ENCODE measurements around the gene GPNMB.

GPNMB gene

GRCh38 chr7:23249486-23249885 is 2.9 kb downstream of the GPNMB start:
- H3K36me3 ChIP-seq (ENCODE audit: control insufficient read depth, insufficient read depth, low read length): no peaks in the 10 kb centered on the region
- H3K4me3 ChIP-seq (replicated peaks; ENCODE audit: low read depth, low read length): no peak overlapping the region
- no peak for DNase-seq (ENCODE audit: extremely low read depth, insufficient read length)
- TF ChIP-seq CTCF (IDR thresholded peaks at IDR 0.05; ENCODE audit: insufficient read depth, low read length, poor library complexity, severe bottlenecking): no peak
- no peaks in the 10 kb centered on the region; the same call in 1 of the 2 replicates for H3K27me3 ChIP-seq (replicated peaks; ENCODE audit: control insufficient read depth, insufficient read depth, low read length)

- DNase-seq (ENCODE audit: extremely low read depth, insufficient read length): no peak
- TF ChIP-seq CTCF (IDR thresholded peaks at IDR 0.05; ENCODE audit: insufficient read depth, low read length, poor library complexity, severe bottlenecking): no peak
- Histone ChIP-seq H3K27me3 (replicated peaks; ENCODE audit: control insufficient read depth, insufficient read depth, low read length) (no peaks in the 10 kb centered on the region), H3K4me3 (replicated peaks; ENCODE audit: low read depth, low read length) (no peak overlapping the region), H3K36me3 (ENCODE audit: control insufficient read depth, insufficient read depth, low read length) (no peaks in the 10 kb centered on the region)
These were observed 7.6 kb downstream of the GPNMB start for GRCh38 chr7:23254051-23254681.

- no peak for TF ChIP-seq CTCF (IDR thresholded peaks at IDR 0.05; ENCODE audit: insufficient read depth, low read length, poor library complexity, severe bottlenecking)
- Histone ChIP-seq H3K36me3 (ENCODE audit: control insufficient read depth, insufficient read depth, low read length) (no peaks in the 10 kb centered on the region), H3K4me3 (replicated peaks; ENCODE audit: low read depth, low read length) (no peak overlapping the region), H3K27me3 (replicated peaks; ENCODE audit: control insufficient read depth, insufficient read depth, low read length) (no peaks in the 10 kb centered on the region; the same call in 1 of the 2 replicates)
- no peak for DNase-seq (ENCODE audit: extremely low read depth, insufficient read length)
These were observed 10.2 kb downstream of the GPNMB start for GRCh38 chr7:23256731-23257130.

DNA sequence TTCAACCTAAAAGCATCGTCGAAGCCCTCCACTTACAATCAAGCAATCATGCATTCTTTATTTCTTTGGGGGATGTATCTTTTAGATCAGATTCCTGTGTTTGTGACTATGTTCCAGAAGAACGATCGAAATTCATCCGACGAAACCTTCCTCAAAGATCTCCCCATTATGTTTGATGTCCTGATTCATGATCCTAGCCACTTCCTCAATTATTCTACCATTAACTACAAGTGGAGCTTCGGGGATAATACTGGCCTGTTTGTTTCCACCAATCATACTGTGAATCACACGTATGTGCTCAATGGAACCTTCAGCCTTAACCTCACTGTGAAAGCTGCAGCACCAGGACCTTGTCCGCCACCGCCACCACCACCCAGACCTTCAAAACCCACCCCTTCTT is 13.8 kb downstream of the GPNMB start:
- no peak for TF ChIP-seq CTCF (IDR thresholded peaks at IDR 0.05; ENCODE audit: insufficient read depth, low read length, poor library complexity, severe bottlenecking)
- H3K4me3 ChIP-seq (replicated peaks; ENCODE audit: low read depth, low read length): no peak overlapping the region
- no peaks in the 10 kb centered on the region; the same call in 1 of the 2 replicates for H3K27me3 ChIP-seq (replicated peaks; ENCODE audit: control insufficient read depth, insufficient read depth, low read length)
- DNase-seq (ENCODE audit: extremely low read depth, insufficient read length): no peak
- H3K36me3 ChIP-seq (ENCODE audit: control insufficient read depth, insufficient read depth, low read length): no peaks in the 10 kb centered on the region

DNA sequence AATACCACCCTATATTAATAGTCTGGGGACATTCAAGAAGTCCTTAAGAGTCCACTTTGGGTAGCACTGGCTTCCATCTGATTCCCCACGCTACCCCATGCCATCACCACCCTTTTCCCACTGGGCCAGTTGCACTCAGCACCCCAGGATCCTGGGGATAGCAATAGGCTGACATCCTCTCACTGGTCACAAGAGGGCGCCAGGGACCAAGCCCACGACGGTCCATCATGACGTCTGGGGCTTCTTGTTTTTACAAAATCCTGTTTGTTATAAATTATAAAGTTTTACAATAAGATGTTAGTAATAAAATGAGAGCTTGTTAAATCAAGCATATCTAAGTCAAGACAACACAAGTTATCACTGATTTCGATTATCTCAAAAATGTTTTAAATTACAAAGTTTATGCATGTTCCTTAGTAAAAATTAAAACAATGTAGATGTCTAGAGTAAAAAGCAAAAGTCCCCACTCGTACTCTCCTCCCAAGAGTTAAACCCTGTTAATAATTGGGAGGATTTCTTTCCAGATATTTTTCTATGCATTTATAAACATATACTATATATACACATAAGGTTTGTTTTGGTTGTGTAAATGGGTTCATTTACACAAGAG is 15.4 kb downstream of the GPNMB start:
- peak; percentile 29 for DNase-seq (ENCODE audit: extremely low read depth, insufficient read length)
- TF ChIP-seq CTCF (IDR thresholded peaks at IDR 0.05; ENCODE audit: insufficient read depth, low read length, poor library complexity, severe bottlenecking): peak; percentile 91
- no peak overlapping the region for H3K4me3 ChIP-seq (replicated peaks; ENCODE audit: low read depth, low read length)
- no peaks in the 10 kb centered on the region for H3K36me3 ChIP-seq (ENCODE audit: control insufficient read depth, insufficient read depth, low read length)
- H3K27me3 ChIP-seq (replicated peaks; ENCODE audit: control insufficient read depth, insufficient read depth, low read length): no peaks in the 10 kb centered on the region; the same call in 1 of the 2 replicates
